Activated CD8-positive, alpha-beta memory T cell treated with anti-CD3 and anti-CD28 coated beads for 36 hours (primary cell): Measurements from ENCODE around the gene COL9A2. TPM values are rescaled to one million over a fixed set of nuclear protein-coding genes. Genes with fewer than 3 reads are reported as not detected.

ENCODE experiments used
- CTCF ChIA-PET: fragments of 350-600 bp; sonication (Branson Sonifier 250); formaldehyde crosslinking; loops from one replicate; lab custom pipeline; 2021; ENCODE audit warnings: antibody characterized with exemption; lab: Charles Lee
- POLR2A ChIA-PET: fragments of 350-600 bp; sonication (Branson Sonifier 250); formaldehyde crosslinking; loops from one replicate; lab custom pipeline; 2021; ENCODE audit warnings: antibody characterized with exemption; lab: Charles Lee
- total RNA-seq, 2 experiments: library from RNA; stranded (reverse); gene quantifications; one replicate each; pipeline ENCODE4 v1.2.3, GENCODE V29; 2021

The COL9A2 gene
- total RNA-seq: 1 to 10 TPM; 4.6 to 4.9 TPM

DNA sequence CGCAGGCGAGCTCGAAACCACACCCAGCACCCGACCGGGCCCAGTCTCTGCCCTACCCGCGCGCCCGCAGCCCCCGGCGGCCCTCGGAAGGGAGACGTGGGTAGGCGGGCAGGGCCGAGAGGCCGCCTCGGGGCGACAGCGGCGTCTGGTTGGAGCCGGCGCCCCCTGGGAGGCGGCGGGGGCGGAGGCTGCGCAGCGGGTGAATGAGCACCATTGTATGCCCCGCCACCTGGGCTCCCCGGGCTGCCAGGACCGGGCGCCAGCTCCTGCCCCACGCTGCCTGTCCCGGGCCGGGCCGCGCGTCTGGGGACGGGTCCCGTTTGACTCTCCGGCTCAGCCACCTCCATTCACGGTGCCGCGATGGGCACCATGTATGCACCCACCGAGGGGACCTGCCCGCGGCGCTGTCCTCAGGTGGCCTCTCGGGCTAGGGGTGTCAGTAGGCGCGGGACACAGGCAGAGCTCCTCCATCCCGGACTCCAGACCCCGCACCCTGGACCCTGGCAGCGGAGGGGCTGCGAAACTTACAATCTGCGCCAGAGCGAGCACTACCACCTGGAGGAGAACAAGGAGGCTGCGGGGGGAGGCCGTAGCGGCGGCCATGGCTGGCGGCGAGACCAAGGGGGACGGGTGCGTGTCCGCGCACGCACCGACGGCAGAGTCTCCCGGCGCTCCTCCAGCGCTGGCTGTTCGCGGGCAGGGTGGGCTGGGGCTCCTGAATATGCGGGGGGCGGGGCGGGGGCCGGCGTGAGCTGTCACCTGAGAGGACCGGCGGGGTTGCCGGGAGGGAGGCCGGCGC is at the start of gene COL9A2:
COL9A2 (minus strand) TSS at position 692 of the 799 bp plus-strand sequence; CDS start at position 603, 89 bp downstream.
- CTCF ChIA-PET: interaction anchor here (0.6 to 6.6 kb wide), 10 partner anchors 20 to 234 kb away, joined by 3 to 56 read pairs (median 4); no protein-coding TSS in a partner anchor
- POLR2A ChIA-PET: interaction anchor here (0.6 to 1.6 kb wide), 2 partner anchors 39 to 57 kb away, joined by 5 read pairs; no protein-coding TSS in a partner anchor

GRCh38 chr1:40363721-40364120 is 46.6 kb upstream of the COL9A2 start:
- POLR2A ChIA-PET: interaction anchor here (1.1 to 1.4 kb wide), 2 partner anchors 10 to 22 kb away, joined by 5 read pairs; partner anchors contain the start of gene SMAP2

DNA sequence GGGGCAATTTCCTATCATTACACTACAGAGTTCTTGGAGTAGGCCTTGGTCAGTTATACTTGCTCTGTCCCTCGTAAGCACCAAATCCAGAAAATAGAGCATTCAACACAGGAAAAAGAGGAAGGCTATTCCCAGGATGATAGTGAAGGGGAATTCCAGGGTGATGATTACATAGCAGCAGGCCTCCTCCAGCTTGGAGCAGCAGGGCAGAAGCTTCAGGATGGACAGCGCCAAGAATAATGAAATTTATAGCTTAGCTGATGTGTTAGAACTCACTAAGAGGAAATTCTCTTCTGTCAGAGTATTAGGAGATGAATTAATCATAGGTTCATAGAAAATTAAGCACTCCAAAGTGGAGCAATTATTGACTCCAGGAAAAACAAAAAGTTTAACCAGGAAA is 45.6 kb upstream of the COL9A2 start:
- POLR2A ChIA-PET: interaction anchor here (0.5 kb wide), 1 partner anchor 120 kb away, joined by 4 read pairs; no protein-coding TSS in a partner anchor
- CTCF ChIA-PET: interaction anchor here (1.5 kb wide), 1 partner anchor 24 kb away, joined by 3 read pairs; no protein-coding TSS in a partner anchor

More at GRCh38 chr1:40363721-40364120, 46.6 kb upstream of the COL9A2 start:
- CTCF ChIA-PET: interaction anchor here (0.9 to 1.5 kb wide), 6 partner anchors 9 to 214 kb away, joined by 3 to 6 read pairs (median 4); partner anchors contain the start of gene SMAP2

GRCh38 chr1:40362199-40362598 is 45.1 kb upstream of the COL9A2 start:
- CTCF ChIA-PET: interaction anchor here (1.5 kb wide), 1 partner anchor 23 kb away, joined by 3 read pairs; no protein-coding TSS in a partner anchor
- POLR2A ChIA-PET: no interaction called here

DNA sequence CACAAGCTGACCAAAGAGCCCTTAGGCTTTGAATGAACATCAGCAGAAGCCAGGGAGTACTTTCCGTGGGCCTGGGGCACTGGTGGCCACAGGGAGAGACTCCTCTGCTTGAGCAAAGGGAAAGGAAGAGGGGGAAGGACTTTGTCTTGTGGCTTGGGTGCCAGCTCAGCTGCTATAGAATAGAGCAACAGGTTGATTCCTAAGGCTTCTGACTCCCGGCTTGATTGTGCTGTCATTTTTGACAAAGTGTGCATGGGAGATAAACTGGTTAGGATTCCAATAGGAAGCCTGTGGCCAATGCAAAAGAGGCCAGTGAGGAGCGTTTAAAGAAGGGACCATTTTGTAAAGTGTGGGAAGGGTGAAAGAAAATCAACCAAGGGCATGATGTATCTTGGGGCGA is 44.6 kb upstream of the COL9A2 start:
- POLR2A ChIA-PET: no interaction called here
- CTCF ChIA-PET: interaction anchor here (1.5 kb wide), 1 partner anchor 23 kb away, joined by 3 read pairs; no protein-coding TSS in a partner anchor

DNA sequence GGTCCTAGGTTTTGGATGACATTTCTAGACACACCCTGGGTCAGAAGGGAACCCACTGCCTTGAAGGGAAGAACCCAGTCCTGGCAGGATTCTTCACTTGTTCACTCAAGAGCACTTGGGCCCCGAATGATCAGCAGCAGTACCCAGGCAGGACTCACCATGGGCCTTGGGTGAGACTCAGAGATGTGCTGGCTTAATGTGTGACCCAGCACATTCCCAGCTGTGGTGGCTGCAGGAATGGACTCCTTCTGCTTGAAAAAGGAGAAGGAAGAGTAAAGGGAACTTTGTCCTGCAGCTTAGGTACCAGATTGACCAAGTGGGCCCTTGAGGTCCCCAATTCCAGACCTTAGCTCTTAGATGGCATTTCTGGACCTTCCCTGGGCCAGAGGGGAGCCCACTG is 44.1 kb upstream of the COL9A2 start:
- CTCF ChIA-PET: no interaction called here
- POLR2A ChIA-PET: no interaction called here

DNA sequence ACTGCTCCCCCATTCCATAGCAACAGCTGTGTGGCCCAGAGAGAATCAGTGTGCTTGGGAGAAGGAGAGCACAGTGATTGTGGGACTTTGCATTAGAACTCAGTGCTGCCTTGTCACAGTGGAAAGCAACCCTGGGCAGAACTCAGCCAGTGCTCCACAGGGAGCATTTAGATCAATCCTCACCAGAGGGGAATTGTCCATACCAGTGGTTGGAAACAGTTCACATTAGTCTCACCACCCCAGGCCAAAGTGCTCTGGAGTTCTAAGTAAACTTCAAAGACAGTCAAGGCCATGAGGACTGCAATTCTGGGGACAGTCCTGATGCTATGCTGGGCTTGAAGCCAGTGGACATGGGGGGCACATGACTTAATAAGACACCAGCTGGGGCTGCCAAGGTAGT is 43.5 kb upstream of the COL9A2 start:
- CTCF ChIA-PET: no interaction called here
- POLR2A ChIA-PET: no interaction called here

DNA sequence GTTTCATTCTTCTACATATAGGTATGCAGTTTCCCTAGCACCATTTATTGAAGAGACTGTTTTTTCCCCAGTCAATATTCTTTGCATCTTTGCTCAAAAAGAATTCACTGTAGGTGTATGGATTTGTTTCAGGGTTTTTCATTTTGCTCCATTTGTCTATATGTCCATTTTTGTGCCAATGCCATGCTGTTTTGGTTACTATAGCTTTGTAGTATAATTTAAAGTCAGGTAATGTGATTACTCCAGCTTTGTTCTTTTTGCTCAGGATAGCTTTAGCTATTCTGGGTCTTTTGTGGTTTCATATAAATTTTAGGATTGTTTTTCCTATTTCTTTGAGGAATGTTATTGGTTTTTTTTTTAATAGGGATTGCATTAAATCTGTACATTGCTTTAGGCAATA is 40.5 kb upstream of the COL9A2 start:
- CTCF ChIA-PET: interaction anchor here (1.0 to 1.5 kb wide), 2 partner anchors 19 to 93 kb away, joined by 3 read pairs; partner anchors contain the start of gene ZFP69B
- POLR2A ChIA-PET: no interaction called here

DNA sequence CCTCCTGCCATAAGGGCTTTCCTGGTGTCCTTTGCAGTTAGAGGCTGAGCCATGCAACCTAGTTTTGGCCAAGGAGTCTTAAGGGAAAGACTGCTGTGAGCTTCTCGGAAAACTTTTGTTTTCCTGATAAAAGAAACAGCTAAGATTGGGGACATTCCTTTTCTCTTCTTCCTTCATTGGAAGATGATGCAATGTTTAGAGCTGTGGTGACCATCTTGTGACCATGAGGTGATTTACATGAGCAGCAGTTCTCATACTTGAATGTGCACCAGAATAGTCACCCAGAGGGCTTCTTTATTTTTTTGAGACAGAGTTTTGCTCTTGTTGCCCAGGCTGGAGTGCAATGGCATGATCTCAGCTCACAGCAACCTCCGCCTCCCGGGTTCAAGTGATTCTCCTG is 36.0 kb upstream of the COL9A2 start:
- ChIA-PET CTCF (interaction anchor here (2.2 to 2.4 kb wide), 2 partner anchors 12 to 15 kb away, joined by 6 to 12 read pairs; no protein-coding TSS in a partner anchor), POLR2A (no interaction called here)

DNA sequence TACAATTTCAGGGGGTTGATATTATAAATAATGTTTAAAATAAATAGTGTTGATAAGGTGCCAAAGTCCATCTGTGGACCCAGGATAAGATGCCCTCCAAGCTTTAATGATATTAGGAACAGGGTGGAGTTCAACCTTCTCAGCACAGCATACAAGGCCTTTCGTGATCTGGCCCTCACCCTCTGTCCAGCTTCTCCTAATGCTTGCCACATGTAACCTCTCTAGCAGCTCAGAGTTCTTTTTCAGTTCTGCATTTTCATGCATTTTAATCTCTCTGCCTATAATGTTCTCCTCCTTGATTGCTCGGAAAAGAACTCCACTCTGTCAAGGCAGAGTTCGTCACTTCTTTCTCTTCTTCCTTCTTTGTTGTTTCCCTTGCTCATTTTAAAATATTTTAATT is 35.0 kb upstream of the COL9A2 start:
- POLR2A ChIA-PET: no interaction called here
- CTCF ChIA-PET: interaction anchor here (0.5 to 2.4 kb wide), 3 partner anchors 11 to 16 kb away, joined by 3 to 12 read pairs (median 6); no protein-coding TSS in a partner anchor

DNA sequence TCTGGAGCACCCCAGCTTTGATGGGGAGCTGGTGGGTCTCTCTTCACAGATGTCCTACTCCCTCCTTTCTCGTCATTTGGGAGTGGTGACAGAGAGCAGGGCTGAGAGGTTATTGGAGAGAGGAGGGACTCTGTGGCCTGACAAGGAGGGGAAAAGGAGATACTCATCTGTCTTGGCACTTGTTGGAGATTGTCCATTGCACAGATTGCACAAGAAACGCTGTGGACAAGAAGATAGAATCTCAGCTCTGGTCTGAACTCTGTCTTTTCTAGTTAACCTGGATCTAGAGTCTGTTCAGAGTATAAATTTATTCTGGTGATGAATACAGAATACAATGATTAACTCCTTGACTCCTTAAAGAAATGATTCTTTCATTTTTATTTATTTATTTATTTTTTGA is 34.0 kb upstream of the COL9A2 start:
- ChIA-PET CTCF (interaction anchor here (2.4 kb wide), 1 partner anchor 13 kb away, joined by 12 read pairs; no protein-coding TSS in a partner anchor), POLR2A (no interaction called here)

GRCh38 chr1:40350391-40350790 is 33.3 kb upstream of the COL9A2 start:
- POLR2A ChIA-PET: no interaction called here
- CTCF ChIA-PET: no interaction called here

DNA sequence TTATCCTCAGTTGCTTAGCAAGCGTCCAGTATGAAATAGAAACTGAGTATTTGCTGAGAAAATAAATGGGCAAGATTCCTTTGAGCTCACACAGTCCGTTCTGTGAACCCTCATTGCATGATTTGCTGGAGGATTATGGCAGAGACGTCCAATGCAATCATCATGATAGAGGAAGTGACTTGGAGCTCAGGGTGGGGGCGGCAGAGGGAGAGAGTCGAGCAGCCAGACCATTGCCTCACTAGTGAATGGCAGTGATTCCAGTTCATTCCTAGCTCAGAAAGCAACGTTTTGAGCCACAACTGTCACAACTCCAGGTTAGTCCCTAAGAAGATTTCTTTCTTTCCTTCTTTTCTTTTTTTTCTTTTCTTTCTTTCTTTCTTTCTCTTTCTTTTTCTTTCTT is 27.5 kb upstream of the COL9A2 start:
- POLR2A ChIA-PET: interaction anchor here (1.1 kb wide), 1 partner anchor 28 kb away, joined by 5 read pairs; the partner anchor contains the start of gene SMAP2
- CTCF ChIA-PET: interaction anchor here (0.9 to 1.4 kb wide), 2 partner anchors 41 to 60 kb away, joined by 3 read pairs; no protein-coding TSS in a partner anchor

DNA sequence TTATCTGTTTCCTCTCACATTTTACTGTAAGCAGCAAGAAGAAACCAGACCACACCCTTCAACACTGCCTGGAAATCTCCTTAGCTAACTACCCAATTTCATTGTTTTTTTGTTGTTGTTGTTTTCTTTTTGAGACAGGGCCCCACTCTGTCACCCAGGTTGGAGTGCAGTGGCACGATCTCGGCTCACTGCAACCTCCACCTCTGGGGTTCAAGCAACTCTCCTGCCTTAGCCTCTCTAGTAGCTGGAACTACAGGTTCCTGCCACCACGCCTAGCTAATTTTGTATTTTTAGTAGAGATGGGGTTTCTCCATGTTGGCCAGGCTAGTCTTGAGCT is 25.3 kb upstream of the COL9A2 start:
- ChIA-PET CTCF (interaction anchor here (1.2 to 2.1 kb wide), 4 partner anchors 25 to 190 kb away, joined by 3 to 11 read pairs (median 4); no protein-coding TSS in a partner anchor), POLR2A (interaction anchor here (0.7 to 1.8 kb wide), 3 partner anchors 32 to 638 kb away, joined by 4 to 11 read pairs (median 8); partner anchors contain the start of gene SMAP2)

- CTCF ChIA-PET: interaction anchor here (1.1 to 2.1 kb wide), 5 partner anchors 12 to 189 kb away, joined by 3 to 11 read pairs (median 4); no protein-coding TSS in a partner anchor
These were observed 24.6 kb upstream of the COL9A2 start for GRCh38 chr1:40341491-40342380.

GRCh38 chr1:40339420-40340323 is 22.6 kb upstream of the COL9A2 start:
- ChIA-PET CTCF (interaction anchor here (0.6 to 6.2 kb wide), 40 partner anchors 8 to 272 kb away, joined by 3 to 65 read pairs (median 5); partner anchors contain the start of genes COL9A2 and RLF), POLR2A (interaction anchor here (1.2 kb wide), 1 partner anchor 46 kb away, joined by 3 read pairs; no protein-coding TSS in a partner anchor)

More at GRCh38 chr1:40341491-40342380, 24.6 kb upstream of the COL9A2 start:
- POLR2A ChIA-PET: interaction anchor here (0.6 to 1.8 kb wide), 5 partner anchors 32 to 639 kb away, joined by 3 to 11 read pairs (median 4); partner anchors contain the start of gene SMAP2
